CD4-positive, CD25-positive, alpha-beta regulatory T cell (primary cell): Measurements from ENCODE around the gene SVIL. TPM values are rescaled to one million over a fixed set of nuclear protein-coding genes. Genes with fewer than 3 reads are reported as not detected.

Experiments used
- ATAC-seq, 2 donors: fragments of 150-1000 bp; cut with Tn5 transposase; one replicate each; pipeline ENCODE4 v1.10.0; 2021; ENCODE audit warnings: low read depth in 2 of 2, moderate number of reproducible peaks in 2 of 2, moderate library complexity in 1 of 2
- DNase-seq, 3 donors: peaks; one replicate each; pipeline versions ENCODE4 v3.0.0 to v3.0.0-alpha.2; 2012 to 2022; ENCODE audit warnings: mixed read lengths in 1 of 3
- H3K27ac ChIP-seq: one replicate; pipeline ENCODE4 v1.7.0; 2013; ENCODE audit warnings: mild to moderate bottlenecking, low read length; ENCODE audit not compliant: insufficient read depth, poor library complexity, severe bottlenecking
- H3K27me3 ChIP-seq: one replicate; pipeline ENCODE4 v1.7.0; 2013; ENCODE audit warnings: low read length; ENCODE audit not compliant: control insufficient read depth, insufficient read depth
- H3K36me3 ChIP-seq: one replicate; pipeline ENCODE4 v1.7.0; 2013; ENCODE audit warnings: mild to moderate bottlenecking, low read length, moderate library complexity; ENCODE audit not compliant: control insufficient read depth, insufficient read depth
- H3K4me1 ChIP-seq: 2 replicates; pipeline ENCODE4 v1.7.0; 2013; ENCODE audit warnings: mild to moderate bottlenecking, low read length; ENCODE audit not compliant: insufficient read depth, control insufficient read depth, poor library complexity, severe bottlenecking
- H3K4me3 ChIP-seq: one replicate; pipeline ENCODE4 v1.7.0; 2013; ENCODE audit warnings: low read depth, mild to moderate bottlenecking, low read length, moderate library complexity
- H3K9me3 ChIP-seq, 2 experiments: 1 replicate in 1 of 2; 2 replicates in 1 of 2; pipeline ENCODE4 v1.7.0; 2013; ENCODE audit warnings: low read length in 2 of 2, mild to moderate bottlenecking in 1 of 2, moderate library complexity in 1 of 2; ENCODE audit not compliant: control insufficient read depth in 2 of 2
- H3K27ac Mint-ChIP-seq, 3 donors: one replicate each; pipeline ENCODE4 v1.8.0; 2020 to 2022; ENCODE audit warnings: mild to moderate bottlenecking in 3 of 3, mixed read lengths in 3 of 3, moderate library complexity in 2 of 3
- H3K27me3 Mint-ChIP-seq: one replicate; pipeline ENCODE4 v1.8.0; 2022; ENCODE audit warnings: mild to moderate bottlenecking, mixed read lengths
- H3K36me3 Mint-ChIP-seq: one replicate; pipeline ENCODE4 v1.8.0; 2020; ENCODE audit warnings: mixed read lengths
- H3K4me1 Mint-ChIP-seq, 4 donors: one replicate each; pipeline ENCODE4 v1.8.0; 2020 to 2022; ENCODE audit warnings: mixed read lengths in 4 of 4, mild to moderate bottlenecking in 1 of 4
- H3K4me3 Mint-ChIP-seq, 4 donors: one replicate each; pipeline ENCODE4 v1.8.0; 2020 to 2022; ENCODE audit warnings: mild to moderate bottlenecking in 4 of 4, mixed read lengths in 4 of 4, moderate library complexity in 3 of 4
- H3K9me3 Mint-ChIP-seq, 7 donors: one replicate each; pipeline ENCODE4 v1.8.0; 2020 to 2022; ENCODE audit warnings: mixed read lengths in 7 of 7, mild to moderate bottlenecking in 3 of 7, moderate library complexity in 2 of 7
- polyA plus RNA-seq, 4 donors: library from polyadenylated mRNA; unstranded; fragments of 300-500 nt; fragmentation: Illumina TruSeq; gene quantifications; one replicate each; pipeline ENCODE4 v1.2.3, GENCODE V29; 2021
- total RNA-seq: library from RNA; stranded (reverse); gene quantifications from one replicate; pipeline ENCODE4 v1.2.3, GENCODE V29; 2022

Gene SVIL
- total and polyA plus RNA-seq, 5 donors from 2014 or later, result 0.49 to 12.3 (median 3.8) TPM

GRCh38 chr10:29438271-29438670 lies 196.5 kb downstream of the SVIL start:
- peaks cover 0 to 9% (median 6%) of the 10 kb centered on the region in 4 donors for H3K4me1 Mint-ChIP-seq
- ATAC-seq, result no peak
- Histone ChIP-seq H3K27ac (no peak overlapping the region), H3K9me3 (peaks cover 5 to 29% of the 10 kb centered on the region in 2 experiments), H3K27me3 (no peaks in the 10 kb centered on the region), H3K4me1 (no peaks in the 10 kb centered on the region), H3K4me3 (no peak overlapping the region), H3K36me3 (no peaks in the 10 kb centered on the region)
- no peaks in the 10 kb centered on the region for H3K27me3 Mint-ChIP-seq
- no peak for DNase-seq
- H3K9me3 Mint-ChIP-seq, result peaks cover 0 to 23% (median 5%) of the 10 kb centered on the region in 7 donors
- no peak overlapping the region for H3K4me3 Mint-ChIP-seq
- peaks cover 16% of the 10 kb centered on the region for H3K36me3 Mint-ChIP-seq
- H3K27ac Mint-ChIP-seq, result no peak overlapping the region

DNA sequence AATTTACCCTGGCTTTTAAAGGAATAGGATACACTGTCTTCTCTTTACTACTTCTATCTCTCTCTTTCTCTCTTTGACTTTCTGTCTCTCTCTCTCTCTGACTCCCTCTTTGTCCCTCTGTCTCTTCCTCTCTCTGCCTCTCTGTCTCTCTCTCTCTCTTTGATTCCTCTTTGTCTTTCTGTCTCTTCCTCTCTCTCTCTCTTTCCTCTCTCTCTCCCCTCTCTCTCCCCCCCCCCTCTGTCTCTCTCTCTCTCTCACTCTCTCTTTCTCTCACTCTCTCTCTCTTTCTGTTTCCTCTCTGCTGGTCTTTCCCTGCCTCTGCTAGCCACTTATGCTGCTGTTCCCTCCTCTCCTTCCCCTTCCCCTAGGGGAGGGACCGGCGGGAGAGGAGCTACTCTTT lies 196.9 kb downstream of the SVIL start:
- Mint-ChIP-seq H3K4me1 (peaks cover 0 to 9% (median 5%) of the 10 kb centered on the region in 4 donors), H3K27me3 (no peaks in the 10 kb centered on the region), H3K27ac (no peak overlapping the region), H3K9me3 (peaks cover 0 to 23% (median 5%) of the 10 kb centered on the region in 7 donors), H3K36me3 (peaks cover 16% of the 10 kb centered on the region), H3K4me3 (no peak overlapping the region)
- H3K36me3 ChIP-seq, result no peaks in the 10 kb centered on the region
- ATAC-seq (no peak), DNase-seq (no peak)
- H3K4me3 ChIP-seq, result no peak overlapping the region
- H3K9me3 ChIP-seq, result peaks cover 5 to 29% of the 10 kb centered on the region in 2 experiments
- H3K4me1 ChIP-seq, result no peaks in the 10 kb centered on the region
- no peaks in the 10 kb centered on the region for H3K27me3 ChIP-seq
- H3K27ac ChIP-seq, result no peak overlapping the region

GRCh38 chr10:29435809-29436501 lies 198.8 kb downstream of the SVIL start:
- Mint-ChIP-seq H3K9me3 (peaks cover 0 to 23% (median 5%) of the 10 kb centered on the region in 7 donors), H3K27ac (no peak overlapping the region), H3K4me3 (no peak overlapping the region), H3K27me3 (no peaks in the 10 kb centered on the region), H3K4me1 (peaks cover 0 to 14% (median 2%) of the 10 kb centered on the region in 4 donors), H3K36me3 (peaks cover 16% of the 10 kb centered on the region)
- no peak overlapping the region for H3K4me3 ChIP-seq
- no peak overlapping the region for H3K27ac ChIP-seq
- no peaks in the 10 kb centered on the region for H3K4me1 ChIP-seq
- ATAC-seq, result no peak
- no peaks in the 10 kb centered on the region for H3K27me3 ChIP-seq
- DNase-seq, result no peak
- no peaks in the 10 kb centered on the region for H3K36me3 ChIP-seq
- peaks cover 5 to 29% of the 10 kb centered on the region in 2 experiments for H3K9me3 ChIP-seq

DNA sequence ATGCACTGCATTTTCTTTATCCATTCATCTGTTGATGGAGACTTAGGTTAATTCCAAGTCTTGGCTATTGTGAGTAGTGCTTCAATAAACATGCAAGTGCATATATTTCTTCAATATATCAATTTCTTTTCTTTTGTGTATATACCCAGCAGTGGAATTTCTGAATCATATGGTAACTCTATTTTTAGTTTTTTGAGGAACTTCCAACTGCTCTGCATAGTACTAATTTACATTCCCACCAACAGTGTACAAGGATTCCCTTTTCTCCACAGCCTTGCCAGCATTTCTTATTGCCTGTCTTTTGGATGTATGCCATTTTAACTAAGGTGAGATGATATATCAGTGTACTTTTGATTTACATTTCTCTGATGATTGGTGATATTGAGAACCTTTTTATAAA lies 200.7 kb downstream of the SVIL start:
- Mint-ChIP-seq H3K27me3 (no peaks in the 10 kb centered on the region), H3K27ac (no peak overlapping the region), H3K4me1 (peaks cover 0 to 17% (median 2%) of the 10 kb centered on the region in 4 donors), H3K36me3 (peaks cover 4% of the 10 kb centered on the region), H3K4me3 (no peak overlapping the region), H3K9me3 (peaks cover 0 to 17% (median 3%) of the 10 kb centered on the region in 7 donors)
- no peak overlapping the region for H3K4me3 ChIP-seq
- no peaks in the 10 kb centered on the region for H3K27me3 ChIP-seq
- peaks cover 3 to 24% of the 10 kb centered on the region in 2 experiments for H3K9me3 ChIP-seq
- no peaks in the 10 kb centered on the region for H3K36me3 ChIP-seq
- no peak for DNase-seq
- H3K4me1 ChIP-seq, result no peaks in the 10 kb centered on the region
- ATAC-seq, result no peak
- H3K27ac ChIP-seq, result no peak overlapping the region

DNA sequence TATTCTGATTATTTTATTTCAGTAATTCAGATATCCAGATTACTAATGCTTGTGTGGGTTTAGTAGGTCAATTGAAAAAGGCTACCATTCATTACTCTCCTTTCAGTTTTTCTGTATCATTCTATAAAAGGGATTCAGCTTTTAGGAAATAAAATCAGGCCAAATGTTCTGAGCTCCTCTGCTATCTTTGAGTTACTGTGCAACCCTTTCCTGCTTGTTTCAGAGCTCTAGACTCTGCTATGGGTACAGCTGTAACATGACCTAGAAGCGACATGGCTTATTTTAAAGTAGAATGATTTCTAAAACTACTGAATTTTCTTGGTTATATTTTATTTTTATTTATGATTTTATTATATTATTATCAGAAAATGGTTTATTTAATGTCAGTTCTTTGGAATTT lies 203.1 kb downstream of the SVIL start:
- no peaks in the 10 kb centered on the region for H3K27me3 ChIP-seq
- no peaks in the 10 kb centered on the region for H3K36me3 ChIP-seq
- no peak overlapping the region for H3K4me3 ChIP-seq
- H3K9me3 ChIP-seq, result peaks cover 0 to 8% of the 10 kb centered on the region in 2 experiments
- H3K36me3 Mint-ChIP-seq, result peaks cover 6% of the 10 kb centered on the region
- no peaks in the 10 kb centered on the region for H3K4me1 ChIP-seq
- no peak overlapping the region for H3K27ac ChIP-seq
- peaks cover 0 to 15% (median 2%) of the 10 kb centered on the region in 4 donors for H3K4me1 Mint-ChIP-seq
- no peak overlapping the region for H3K4me3 Mint-ChIP-seq
- H3K27me3 Mint-ChIP-seq, result no peaks in the 10 kb centered on the region
- ATAC-seq, result no peak
- DNase-seq, result no peak
- H3K27ac Mint-ChIP-seq, result no peak overlapping the region
- peaks cover 0 to 7% (median 0%) of the 10 kb centered on the region in 7 donors for H3K9me3 Mint-ChIP-seq

DNA sequence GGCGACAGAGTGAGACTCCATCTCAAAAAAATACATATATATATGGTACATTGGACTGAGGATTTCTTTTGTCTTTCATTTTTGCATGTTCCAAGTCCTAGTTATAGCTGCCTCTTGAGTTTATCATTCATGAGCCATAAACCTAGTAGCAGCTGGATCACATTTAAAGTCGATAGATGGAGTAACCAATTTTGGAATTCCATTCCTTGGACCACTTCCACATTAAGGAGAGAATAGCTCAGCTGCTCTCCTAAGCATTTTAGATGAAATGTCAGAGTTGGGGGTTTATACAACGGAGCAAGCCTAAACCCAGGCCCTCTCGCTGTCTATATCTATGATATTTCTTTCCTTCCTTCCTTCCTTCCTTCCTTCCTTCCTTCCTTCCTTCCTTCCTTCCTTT lies 204.7 kb downstream of the SVIL start:
- Histone ChIP-seq H3K36me3 (no peaks in the 10 kb centered on the region), H3K27ac (no peak overlapping the region), H3K27me3 (no peaks in the 10 kb centered on the region), H3K4me1 (no peaks in the 10 kb centered on the region), H3K9me3 (no peaks in the 10 kb centered on the region), H3K4me3 (no peak overlapping the region)
- no peak for ATAC-seq
- Mint-ChIP-seq H3K9me3 (peaks cover 0 to 2% (median 0%) of the 10 kb centered on the region in 7 donors), H3K27me3 (no peaks in the 10 kb centered on the region), H3K4me1 (peaks cover 0 to 15% (median 5%) of the 10 kb centered on the region in 4 donors), H3K4me3 (no peak overlapping the region), H3K27ac (no peak overlapping the region), H3K36me3 (peaks cover 11% of the 10 kb centered on the region)
- DNase-seq, result no peak

DNA sequence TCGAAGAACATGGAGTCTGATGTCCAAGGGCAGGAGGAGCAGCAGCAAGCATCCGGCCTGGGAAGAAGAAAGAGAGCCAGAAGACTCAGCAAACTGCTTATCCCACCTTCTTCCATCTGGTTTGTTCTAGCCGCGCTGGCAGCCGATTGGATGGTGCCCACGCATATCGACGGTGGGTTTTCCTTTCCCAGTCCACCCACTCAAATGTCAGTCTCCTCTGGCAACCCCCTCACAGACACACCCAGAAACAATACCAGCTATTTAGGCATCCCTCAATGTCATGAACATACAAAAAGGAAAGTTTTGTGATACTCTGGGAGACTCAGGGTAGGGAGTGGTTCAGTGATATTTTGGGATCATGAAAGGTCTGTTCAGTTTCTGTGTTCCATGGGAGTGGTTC lies 206.3 kb downstream of the SVIL start:
- no peak for DNase-seq
- Histone ChIP-seq H3K36me3 (no peaks in the 10 kb centered on the region), H3K9me3 (no peaks in the 10 kb centered on the region), H3K27me3 (no peaks in the 10 kb centered on the region), H3K27ac (no peak overlapping the region), H3K4me3 (no peak overlapping the region), H3K4me1 (no peaks in the 10 kb centered on the region)
- H3K9me3 Mint-ChIP-seq, result no peaks in the 10 kb centered on the region
- no peaks in the 10 kb centered on the region for H3K27me3 Mint-ChIP-seq
- H3K4me3 Mint-ChIP-seq, result no peak overlapping the region
- H3K4me1 Mint-ChIP-seq, result peaks cover 0 to 12% (median 2%) of the 10 kb centered on the region in 4 donors
- no peak overlapping the region for H3K27ac Mint-ChIP-seq
- H3K36me3 Mint-ChIP-seq, result peaks cover 21% of the 10 kb centered on the region
- ATAC-seq, result no peak

DNA sequence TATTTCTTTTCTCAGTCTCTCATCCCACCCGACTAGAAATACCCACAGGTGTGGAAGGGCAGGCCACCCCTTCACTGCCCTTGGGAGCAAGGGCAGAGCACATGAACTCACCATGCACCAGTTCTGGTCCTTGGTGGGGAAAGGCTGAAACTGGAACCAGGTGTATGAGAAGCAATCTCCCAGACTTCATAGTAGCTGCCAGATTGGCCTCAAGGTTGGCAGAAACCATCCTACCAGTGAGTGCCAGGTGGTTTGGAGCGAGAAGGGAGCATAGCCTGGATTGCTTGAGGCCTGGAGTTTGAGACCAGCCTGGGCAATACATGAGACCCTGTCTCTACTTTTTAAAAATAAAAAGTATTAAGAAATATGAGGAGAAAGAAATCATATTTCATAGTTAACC lies 207.1 kb downstream of the SVIL start:
- Mint-ChIP-seq H3K27ac (no peak overlapping the region), H3K27me3 (no peaks in the 10 kb centered on the region), H3K36me3 (peaks cover 25% of the 10 kb centered on the region), H3K4me3 (no peak overlapping the region), H3K9me3 (no peaks in the 10 kb centered on the region), H3K4me1 (peaks cover 0 to 12% (median 2%) of the 10 kb centered on the region in 4 donors)
- Histone ChIP-seq H3K27ac (no peak overlapping the region), H3K9me3 (no peaks in the 10 kb centered on the region), H3K4me3 (no peak overlapping the region), H3K4me1 (no peaks in the 10 kb centered on the region), H3K36me3 (no peaks in the 10 kb centered on the region), H3K27me3 (no peaks in the 10 kb centered on the region)
- DNase-seq, result no peak
- ATAC-seq, result no peak
